CD4-positive, alpha-beta T cell (primary cell): ENCODE data around the gene KRT39. TPM values are rescaled to one million over a fixed set of nuclear protein-coding genes. Genes with fewer than 3 reads are reported as not detected.

Experiments used
- ATAC-seq: fragments of 200-7000 bp; cut with Tn5 transposase; one replicate; pipeline ENCODE4 v1.10.0; 2022; ENCODE audit warnings: mild to moderate bottlenecking; ENCODE audit not compliant: poor library complexity
- CTCF ChIA-PET: fragments of 350-600 bp; sonication (Branson Sonifier 250); formaldehyde crosslinking; loops from one replicate; lab custom pipeline; 2021; ENCODE audit warnings: antibody characterized with exemption, inconsistent platforms; lab: Charles Lee
- POLR2A ChIA-PET: fragments of 350-600 bp; sonication (Branson Sonifier 250); formaldehyde crosslinking; loops from one replicate; lab custom pipeline; 2021; ENCODE audit warnings: antibody characterized with exemption, inconsistent platforms; lab: Charles Lee
- DNase-seq, 14 experiments: peaks; one replicate each; pipeline ENCODE4 v3.0.0-alpha.2; 2013 to 2020; ENCODE audit warnings: mixed read lengths in 2 of 14
- H3K27ac ChIP-seq, 2 donors: one replicate each; pipeline versions ENCODE4 v1.5.1 to v1.7.0; 2013; ENCODE audit warnings: low read length in 2 of 2, low read depth in 1 of 2, mild to moderate bottlenecking in 1 of 2
- H3K27me3 ChIP-seq, 2 experiments: 1 replicate in 1 of 2; 2 replicates in 1 of 2; pipeline versions ENCODE4 v1.6.1 to v1.7.0; 2013; ENCODE audit warnings: low read length in 2 of 2, control low read depth in 1 of 2, mild to moderate bottlenecking in 1 of 2, moderate library complexity in 1 of 2; ENCODE audit not compliant: insufficient read depth in 2 of 2, control insufficient read depth in 1 of 2
- H3K36me3 ChIP-seq: one replicate; pipeline ENCODE4 v1.6.1; 2013; ENCODE audit warnings: low read length, control low read depth; ENCODE audit not compliant: insufficient read depth
- H3K4me1 ChIP-seq: one replicate; pipeline ENCODE4 v1.6.1; 2013; ENCODE audit warnings: low read length, control low read depth; ENCODE audit not compliant: insufficient read depth
- H3K4me3 ChIP-seq: one replicate; pipeline ENCODE4 v1.5.1; 2013; ENCODE audit warnings: mild to moderate bottlenecking, low read length, moderate library complexity
- H3K9me3 ChIP-seq, 2 experiments: 1 replicate in 1 of 2; 2 replicates in 1 of 2; pipeline versions ENCODE4 v1.6.1 to v1.7.0; 2013; ENCODE audit warnings: low read length in 2 of 2, mild to moderate bottlenecking in 2 of 2, control low read depth in 1 of 2, moderate library complexity in 1 of 2; ENCODE audit not compliant: control insufficient read depth in 1 of 2, insufficient read depth in 1 of 2
- H3K27ac Mint-ChIP-seq: one replicate; pipeline ENCODE4 v1.8.0; 2020; ENCODE audit warnings: mixed read lengths
- H3K27me3 Mint-ChIP-seq: one replicate; pipeline ENCODE4 v1.8.0; 2021; ENCODE audit warnings: mixed read lengths
- H3K36me3 Mint-ChIP-seq: one replicate; pipeline ENCODE4 v1.8.0; 2021; ENCODE audit warnings: low read depth, mixed read lengths
- H3K4me1 Mint-ChIP-seq: one replicate; pipeline ENCODE4 v1.8.0; 2021; ENCODE audit warnings: low read depth, mixed read lengths
- H3K4me3 Mint-ChIP-seq: one replicate; pipeline ENCODE4 v1.8.0; 2020; ENCODE audit warnings: mild to moderate bottlenecking, mixed read lengths
- H3K9me3 Mint-ChIP-seq: one replicate; pipeline ENCODE4 v1.8.0; 2020; ENCODE audit warnings: mixed read lengths
- intact Hi-C, 2 experiments: fragments of 100-400 bp; cut with DNase I in 1 of 2; cut with micrococcal nuclease in 1 of 2; formaldehyde crosslinking; loops; one replicate each; pipeline versions ENCODE4 v1.15.1 to v1.9.0; 2023 to 2025; cut with DNase I, micrococcal nuclease
- total RNA-seq, 174 experiments: library from RNA in 2 of 174; stranded (reverse) in 2 of 174; gene quantifications; one replicate each; pipeline ENCODE4 v1.2.3 and lab custom pipeline; 2021 to 2026
- TF ChIP-seq, protein P1 (sequence below): fragments of 200-600 bp; IDR thresholded peaks from one replicate; pipeline ENCODE4 v1.8.0; 2022; ENCODE audit warnings: antibody characterized with exemption, mild to moderate bottlenecking

The KRT39 gene
- total RNA-seq, 2 experiments from 2014 or later, result not detected

DNA sequence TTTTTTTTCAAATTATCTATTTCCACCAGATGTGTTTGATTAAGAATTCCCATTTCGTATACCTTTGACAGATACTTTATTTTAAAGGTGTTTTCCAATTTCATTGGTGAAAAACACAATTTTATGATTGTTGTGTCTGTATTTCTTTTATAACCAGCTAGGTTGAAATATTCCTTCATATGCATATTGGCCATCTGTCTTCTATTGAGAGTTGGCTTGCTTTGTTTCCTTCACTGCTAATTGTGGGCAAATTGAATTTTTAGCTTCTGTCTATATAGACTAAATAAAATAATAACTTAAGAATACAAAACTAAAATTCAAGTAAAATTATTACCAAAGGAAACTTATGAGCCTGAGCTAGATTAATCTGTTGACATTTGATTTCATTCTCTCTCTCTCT, 28.4 kb upstream of the KRT39 start:
- Mint-ChIP-seq H3K4me1 (no peaks in the 10 kb centered on the region), H3K27ac (no peak overlapping the region), H3K9me3 (no peaks in the 10 kb centered on the region), H3K27me3 (peaks cover 74% of the 10 kb centered on the region), H3K4me3 (no peak overlapping the region), H3K36me3 (no peaks in the 10 kb centered on the region)
- Histone ChIP-seq H3K4me1 (no peaks in the 10 kb centered on the region), H3K36me3 (no peaks in the 10 kb centered on the region), H3K27ac (no peak overlapping the region), H3K4me3 (no peak overlapping the region), H3K9me3 (no peaks in the 10 kb centered on the region), H3K27me3 (peaks cover 18 to 34% of the 10 kb centered on the region in 2 experiments)
- ChIA-PET POLR2A (no interaction called here), CTCF (interaction anchor here (0.6 kb wide), 1 partner anchor 23 kb away, joined by 3 read pairs; no protein-coding TSS in a partner anchor)
- intact Hi-C loops, result no loop called here
- DNase-seq (no peak), ATAC-seq (no peak)
- TF ChIP-seq, protein P1, sequence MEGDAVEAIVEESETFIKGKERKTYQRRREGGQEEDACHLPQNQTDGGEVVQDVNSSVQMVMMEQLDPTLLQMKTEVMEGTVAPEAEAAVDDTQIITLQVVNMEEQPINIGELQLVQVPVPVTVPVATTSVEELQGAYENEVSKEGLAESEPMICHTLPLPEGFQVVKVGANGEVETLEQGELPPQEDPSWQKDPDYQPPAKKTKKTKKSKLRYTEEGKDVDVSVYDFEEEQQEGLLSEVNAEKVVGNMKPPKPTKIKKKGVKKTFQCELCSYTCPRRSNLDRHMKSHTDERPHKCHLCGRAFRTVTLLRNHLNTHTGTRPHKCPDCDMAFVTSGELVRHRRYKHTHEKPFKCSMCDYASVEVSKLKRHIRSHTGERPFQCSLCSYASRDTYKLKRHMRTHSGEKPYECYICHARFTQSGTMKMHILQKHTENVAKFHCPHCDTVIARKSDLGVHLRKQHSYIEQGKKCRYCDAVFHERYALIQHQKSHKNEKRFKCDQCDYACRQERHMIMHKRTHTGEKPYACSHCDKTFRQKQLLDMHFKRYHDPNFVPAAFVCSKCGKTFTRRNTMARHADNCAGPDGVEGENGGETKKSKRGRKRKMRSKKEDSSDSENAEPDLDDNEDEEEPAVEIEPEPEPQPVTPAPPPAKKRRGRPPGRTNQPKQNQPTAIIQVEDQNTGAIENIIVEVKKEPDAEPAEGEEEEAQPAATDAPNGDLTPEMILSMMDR, result no peak

DNA sequence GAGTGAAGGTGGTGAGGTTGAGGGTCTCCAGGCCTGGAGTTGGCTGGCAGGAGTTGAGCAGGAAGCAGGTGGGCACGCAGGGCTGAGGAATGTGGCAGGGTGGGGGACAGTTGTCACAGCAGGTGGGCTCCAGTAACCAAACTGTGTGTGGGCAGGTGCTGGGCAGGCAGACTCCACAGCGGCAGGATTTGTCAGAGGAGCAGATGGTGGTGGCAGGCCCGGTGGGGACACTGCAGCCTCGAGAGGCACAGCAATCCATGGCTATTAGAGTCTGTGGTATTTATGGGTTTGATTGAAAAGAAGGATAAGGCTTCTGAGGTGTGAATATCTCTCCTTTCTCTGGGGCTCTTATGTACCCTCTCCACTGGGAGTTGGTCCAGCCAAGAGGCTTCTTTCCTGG, 27.1 kb upstream of the KRT39 start, which contains the start of gene KRTAP3-3:
Gene KRTAP3-3, minus strand, starts transcription at position 326 of the 400 bp plus-strand sequence. Its CDS starts 67 bp downstream, at position 259.
- H3K27ac Mint-ChIP-seq, result no peak within 1 kb of the TSS

DNA sequence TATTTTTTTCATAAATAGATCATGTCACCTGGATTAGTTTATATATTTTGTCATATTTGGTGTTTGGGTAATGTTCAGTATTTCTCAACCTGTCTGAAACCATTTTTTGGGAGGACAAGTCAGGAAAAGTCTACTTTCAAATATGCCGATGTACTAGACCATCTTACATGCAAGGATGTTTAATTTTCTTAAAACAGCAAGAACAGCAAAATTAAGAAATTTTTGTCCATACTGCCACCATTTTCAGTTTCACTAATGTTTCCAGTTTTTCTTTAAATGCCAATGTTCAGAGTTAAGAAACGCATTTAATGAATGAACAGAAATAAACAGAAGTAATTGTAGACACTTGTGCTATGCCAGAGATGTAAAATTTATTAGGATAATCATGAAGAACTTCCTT, 26.3 kb upstream of the KRT39 start:
- Mint-ChIP-seq H3K27me3 (peaks cover 62% of the 10 kb centered on the region), H3K27ac (no peak overlapping the region), H3K4me3 (no peak overlapping the region), H3K9me3 (no peaks in the 10 kb centered on the region), H3K4me1 (no peaks in the 10 kb centered on the region), H3K36me3 (no peaks in the 10 kb centered on the region)
- Histone ChIP-seq H3K4me1 (no peaks in the 10 kb centered on the region), H3K9me3 (no peaks in the 10 kb centered on the region), H3K27ac (no peak overlapping the region), H3K4me3 (no peak overlapping the region), H3K27me3 (peaks cover 12 to 28% of the 10 kb centered on the region in 2 experiments), H3K36me3 (no peaks in the 10 kb centered on the region)
- DNase-seq (no peak), ATAC-seq (no peak)
- TF ChIP-seq, protein P1, result no peak
- intact Hi-C loops, result no loop called here
- CTCF ChIA-PET, result interaction anchor here (0.6 kb wide), 1 partner anchor 203 kb away, joined by 3 read pairs; no protein-coding TSS in a partner anchor
- POLR2A ChIA-PET, result no interaction called here

More for the DNA sequence above, 27.1 kb upstream of the KRT39 start, which contains the start of gene KRTAP3-3:
- H3K4me1 ChIP-seq, result no peaks in the 10 kb centered on the region
- no peak within 1 kb of the TSS for H3K27ac ChIP-seq
- POLR2A ChIA-PET, result interaction anchor here (0.7 kb wide), 1 partner anchor 10 kb away, joined by 3 read pairs; no protein-coding TSS in a partner anchor
- H3K27me3 ChIP-seq, result peaks cover 12 to 34% of the 10 kb centered on the region in 2 experiments
- H3K4me3 ChIP-seq, result no peak within 1 kb of the TSS
- CTCF ChIA-PET, result interaction anchor here (0.6 kb wide), 1 partner anchor 202 kb away, joined by 3 read pairs; no protein-coding TSS in a partner anchor
- no peaks in the 10 kb centered on the region for H3K4me1 Mint-ChIP-seq
- H3K27me3 Mint-ChIP-seq, result peaks cover 64% of the 10 kb centered on the region
- no peaks in the 10 kb centered on the region for H3K9me3 ChIP-seq
- H3K4me3 Mint-ChIP-seq, result no peak within 1 kb of the TSS
- no peaks in the 10 kb centered on the region for H3K36me3 ChIP-seq
- no peaks in the 10 kb centered on the region for H3K36me3 Mint-ChIP-seq
- TF ChIP-seq, protein P1, result no peak
- intact Hi-C loops, result no loop called here
- ATAC-seq (no peak), DNase-seq (no peak)
- no peaks in the 10 kb centered on the region for H3K9me3 Mint-ChIP-seq
